Measurements from ENCODE around the gene LDLR.
"Not testable (repeated sequence)": the region's sequence is repeated elsewhere in the genome, so short reads cannot be mapped to it uniquely, and the experiment has no call there.

The LDLR gene

DNA sequence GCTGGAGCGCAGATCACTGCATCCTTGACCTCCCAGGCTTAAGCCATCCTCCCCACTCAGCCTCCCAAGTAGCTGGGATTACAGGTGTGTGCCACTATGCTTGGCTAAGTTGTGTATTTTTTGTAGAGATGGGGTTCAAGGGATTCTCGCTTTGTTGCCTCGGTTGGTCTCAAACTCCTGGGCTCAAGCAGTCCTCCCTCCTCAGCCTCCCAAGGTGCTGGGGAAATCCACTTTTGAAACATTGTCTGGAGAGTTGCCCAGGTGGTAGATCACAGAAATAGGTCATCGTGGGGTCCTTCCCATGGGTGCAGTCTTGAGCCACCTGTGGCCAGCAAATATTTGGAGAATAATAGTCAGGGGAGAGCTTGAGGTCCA lies 5.2 kb downstream of the LDLR start:
- H3K4me3 ChIP-seq (ENCODE audit: low read length), result no peak overlapping the region
- TF ChIP-seq, protein P1, sequence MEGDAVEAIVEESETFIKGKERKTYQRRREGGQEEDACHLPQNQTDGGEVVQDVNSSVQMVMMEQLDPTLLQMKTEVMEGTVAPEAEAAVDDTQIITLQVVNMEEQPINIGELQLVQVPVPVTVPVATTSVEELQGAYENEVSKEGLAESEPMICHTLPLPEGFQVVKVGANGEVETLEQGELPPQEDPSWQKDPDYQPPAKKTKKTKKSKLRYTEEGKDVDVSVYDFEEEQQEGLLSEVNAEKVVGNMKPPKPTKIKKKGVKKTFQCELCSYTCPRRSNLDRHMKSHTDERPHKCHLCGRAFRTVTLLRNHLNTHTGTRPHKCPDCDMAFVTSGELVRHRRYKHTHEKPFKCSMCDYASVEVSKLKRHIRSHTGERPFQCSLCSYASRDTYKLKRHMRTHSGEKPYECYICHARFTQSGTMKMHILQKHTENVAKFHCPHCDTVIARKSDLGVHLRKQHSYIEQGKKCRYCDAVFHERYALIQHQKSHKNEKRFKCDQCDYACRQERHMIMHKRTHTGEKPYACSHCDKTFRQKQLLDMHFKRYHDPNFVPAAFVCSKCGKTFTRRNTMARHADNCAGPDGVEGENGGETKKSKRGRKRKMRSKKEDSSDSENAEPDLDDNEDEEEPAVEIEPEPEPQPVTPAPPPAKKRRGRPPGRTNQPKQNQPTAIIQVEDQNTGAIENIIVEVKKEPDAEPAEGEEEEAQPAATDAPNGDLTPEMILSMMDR (IDR thresholded peaks at IDR 0.05; ENCODE audit: insufficient read depth, low read depth, low read length, missing control alignments), result no peak
- DNase-seq (ENCODE audit: low read depth), result no peak

DNA sequence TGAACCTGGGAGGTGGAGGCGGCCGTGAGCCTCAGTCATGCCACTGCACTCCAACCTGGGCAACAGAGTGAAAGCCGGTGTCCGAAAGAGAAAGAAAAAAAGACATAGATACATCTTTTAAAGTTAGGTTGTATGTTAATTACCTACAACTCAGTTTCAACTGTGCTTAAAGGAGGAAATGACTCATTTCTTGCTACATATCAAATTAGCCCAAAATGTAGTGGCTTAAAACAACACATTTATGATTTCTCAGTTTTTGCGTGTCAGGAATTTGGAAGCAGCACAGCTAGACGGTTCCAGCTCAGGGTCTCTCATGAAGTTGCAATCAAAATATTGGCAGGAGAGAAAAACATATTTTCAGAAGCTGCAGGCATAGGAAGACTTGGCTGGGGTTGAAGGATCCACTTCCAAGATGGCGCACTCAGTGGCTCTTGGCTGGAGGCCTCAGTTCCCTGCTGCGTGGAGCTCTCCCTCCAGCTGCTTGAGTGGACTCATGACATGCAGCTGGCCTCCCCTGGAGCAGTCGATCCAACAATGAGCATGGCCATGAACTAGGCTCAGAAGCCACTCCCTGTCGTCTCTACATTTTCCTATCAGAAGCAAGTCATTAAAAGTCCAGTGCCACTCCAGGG lies 7.1 kb downstream of the LDLR start:
- peak; percentile 56 for DNase-seq (ENCODE audit: low read depth)
- no peak overlapping the region for H3K4me3 ChIP-seq (ENCODE audit: low read length)
- TF ChIP-seq, protein P1 (IDR thresholded peaks at IDR 0.05; ENCODE audit: insufficient read depth, low read depth, low read length, missing control alignments), result no peak

DNA sequence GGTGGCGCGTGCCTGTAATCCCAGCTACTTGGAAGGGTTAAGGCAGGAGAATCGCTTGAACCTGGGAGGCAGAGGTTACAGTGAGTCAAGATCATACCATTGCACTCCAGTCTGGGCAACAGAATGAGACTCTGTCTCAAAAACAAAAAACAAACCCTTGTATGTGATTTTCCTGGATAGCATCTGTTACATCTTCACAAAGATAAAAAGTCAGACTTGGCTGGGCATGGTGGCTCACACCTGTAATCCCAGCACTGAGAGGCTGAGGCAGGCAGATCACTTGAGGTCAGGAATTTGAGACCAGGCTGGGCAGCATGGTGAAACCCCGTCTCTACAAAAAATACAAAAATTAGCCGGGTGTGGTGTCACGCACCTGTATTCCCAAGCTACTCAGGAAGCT lies 8.1 kb downstream of the LDLR start:
- not testable (repeated sequence) for H3K4me3 ChIP-seq (ENCODE audit: low read length); DNase-seq (ENCODE audit: low read depth)

DNA sequence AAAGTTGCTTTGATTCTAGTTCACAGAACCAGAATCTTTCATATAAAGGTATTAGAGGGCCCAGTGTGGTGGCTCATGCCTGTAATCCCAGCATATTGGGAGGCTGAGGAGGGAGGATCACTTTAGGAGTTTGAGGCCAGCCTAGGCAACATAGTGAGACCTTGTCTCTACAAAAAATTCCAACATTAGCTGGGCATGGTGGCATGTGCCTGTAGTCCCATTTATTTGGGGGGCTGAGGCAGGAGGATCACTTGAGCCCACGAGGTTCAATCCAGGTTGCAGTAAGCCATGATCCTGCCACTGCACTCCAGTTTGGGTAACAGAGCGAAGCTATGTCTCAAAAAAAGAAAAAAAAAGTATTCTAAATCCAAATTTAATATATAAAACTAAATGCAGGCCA lies 9.1 kb downstream of the LDLR start:
- no peak for DNase-seq (ENCODE audit: low read depth)
- H3K4me3 ChIP-seq (ENCODE audit: low read length), result no peak overlapping the region
- TF ChIP-seq, protein P1 (IDR thresholded peaks at IDR 0.05; ENCODE audit: insufficient read depth, low read depth, low read length, missing control alignments), result no peak

DNA sequence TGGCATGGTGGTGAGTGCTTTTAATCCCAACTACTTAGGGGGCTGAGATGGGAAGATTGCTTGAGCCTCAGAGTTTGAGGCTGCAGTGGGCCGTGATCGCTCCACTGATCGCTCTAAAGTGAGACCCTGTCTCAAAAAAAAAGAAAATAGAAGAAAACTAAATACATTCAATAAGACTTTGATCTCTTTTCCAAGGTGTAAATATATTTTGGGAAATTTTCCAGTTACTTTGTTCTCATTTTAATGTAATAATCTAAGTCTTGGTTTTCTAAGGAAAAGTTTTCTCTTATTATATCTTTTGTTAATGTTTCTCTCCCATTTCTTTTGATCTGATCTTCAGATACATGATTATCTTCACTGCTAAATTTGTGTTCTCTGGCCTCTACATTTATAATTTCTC lies 9.6 kb downstream of the LDLR start:
- no peak for DNase-seq (ENCODE audit: low read depth)
- no peak overlapping the region for H3K4me3 ChIP-seq (ENCODE audit: low read length)
- TF ChIP-seq, protein P1 (IDR thresholded peaks at IDR 0.05; ENCODE audit: insufficient read depth, low read depth, low read length, missing control alignments), result no peak

DNA sequence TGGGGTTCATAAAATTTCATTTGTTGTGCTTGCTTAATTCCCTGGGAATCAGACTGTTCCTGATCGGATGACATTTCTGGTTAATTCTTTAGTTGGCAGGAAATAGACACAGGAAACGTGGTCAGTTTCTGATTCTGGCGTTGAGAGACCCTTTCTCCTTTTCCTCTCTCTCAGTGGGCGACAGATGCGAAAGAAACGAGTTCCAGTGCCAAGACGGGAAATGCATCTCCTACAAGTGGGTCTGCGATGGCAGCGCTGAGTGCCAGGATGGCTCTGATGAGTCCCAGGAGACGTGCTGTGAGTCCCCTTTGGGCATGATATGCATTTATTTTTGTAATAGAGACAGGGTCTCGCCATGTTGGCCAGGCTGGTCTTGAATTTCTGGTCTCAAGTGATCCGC lies 10.8 kb downstream of the LDLR start:
- TF ChIP-seq, protein P1 (IDR thresholded peaks at IDR 0.05; ENCODE audit: insufficient read depth, low read depth, low read length, missing control alignments), result no peak
- no peak for DNase-seq (ENCODE audit: low read depth)

DNA sequence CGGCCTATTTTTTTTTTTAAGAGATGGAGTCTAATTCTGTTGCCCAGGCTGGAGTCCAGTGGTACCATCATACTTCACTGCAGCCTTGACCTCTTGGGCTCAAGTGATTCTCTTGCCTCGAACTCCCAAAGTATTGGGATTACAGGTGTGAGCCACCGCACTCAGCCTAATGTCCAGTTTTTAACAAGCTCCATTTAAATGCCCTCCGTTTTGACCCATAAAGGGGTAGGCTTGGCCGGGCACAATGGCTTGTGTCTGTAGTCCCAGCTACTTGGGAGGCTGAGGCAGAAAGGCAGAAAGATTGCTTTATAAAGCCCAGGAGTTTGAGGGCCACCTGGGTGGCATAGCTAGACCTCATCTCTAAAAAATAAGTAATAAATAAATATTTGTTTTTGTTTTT lies 11.8 kb downstream of the LDLR start:
- H3K4me3 ChIP-seq (ENCODE audit: low read length), result no peak overlapping the region
- DNase-seq (ENCODE audit: low read depth), result no peak
- TF ChIP-seq, protein P1 (IDR thresholded peaks at IDR 0.05; ENCODE audit: insufficient read depth, low read depth, low read length, missing control alignments), result no peak

More for the DNA sequence above, 10.8 kb downstream of the LDLR start:
- H3K4me3 ChIP-seq (ENCODE audit: low read length), result no peak overlapping the region

All from epithelial cell of esophagus (primary cell).